ENCODE measurements around the gene PLA2G4F.

The PLA2G4F gene

GRCh38 chr15:42182961-42183360 lies 26.5 kb upstream of the PLA2G4F start:
- no peak overlapping the region for H3K4me3 ChIP-seq (ENCODE audit: low read depth, low read length)
- TF ChIP-seq, protein P1, sequence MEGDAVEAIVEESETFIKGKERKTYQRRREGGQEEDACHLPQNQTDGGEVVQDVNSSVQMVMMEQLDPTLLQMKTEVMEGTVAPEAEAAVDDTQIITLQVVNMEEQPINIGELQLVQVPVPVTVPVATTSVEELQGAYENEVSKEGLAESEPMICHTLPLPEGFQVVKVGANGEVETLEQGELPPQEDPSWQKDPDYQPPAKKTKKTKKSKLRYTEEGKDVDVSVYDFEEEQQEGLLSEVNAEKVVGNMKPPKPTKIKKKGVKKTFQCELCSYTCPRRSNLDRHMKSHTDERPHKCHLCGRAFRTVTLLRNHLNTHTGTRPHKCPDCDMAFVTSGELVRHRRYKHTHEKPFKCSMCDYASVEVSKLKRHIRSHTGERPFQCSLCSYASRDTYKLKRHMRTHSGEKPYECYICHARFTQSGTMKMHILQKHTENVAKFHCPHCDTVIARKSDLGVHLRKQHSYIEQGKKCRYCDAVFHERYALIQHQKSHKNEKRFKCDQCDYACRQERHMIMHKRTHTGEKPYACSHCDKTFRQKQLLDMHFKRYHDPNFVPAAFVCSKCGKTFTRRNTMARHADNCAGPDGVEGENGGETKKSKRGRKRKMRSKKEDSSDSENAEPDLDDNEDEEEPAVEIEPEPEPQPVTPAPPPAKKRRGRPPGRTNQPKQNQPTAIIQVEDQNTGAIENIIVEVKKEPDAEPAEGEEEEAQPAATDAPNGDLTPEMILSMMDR (IDR thresholded peaks at IDR 0.05; ENCODE audit: low read depth, low read length): no peak

GRCh38 chr15:42182328-42182886 lies 26.0 kb upstream of the PLA2G4F start:
- TF ChIP-seq, protein P1 (IDR thresholded peaks at IDR 0.05; ENCODE audit: low read depth, low read length): no peak
- no peak overlapping the region for H3K4me3 ChIP-seq (ENCODE audit: low read depth, low read length)

DNA sequence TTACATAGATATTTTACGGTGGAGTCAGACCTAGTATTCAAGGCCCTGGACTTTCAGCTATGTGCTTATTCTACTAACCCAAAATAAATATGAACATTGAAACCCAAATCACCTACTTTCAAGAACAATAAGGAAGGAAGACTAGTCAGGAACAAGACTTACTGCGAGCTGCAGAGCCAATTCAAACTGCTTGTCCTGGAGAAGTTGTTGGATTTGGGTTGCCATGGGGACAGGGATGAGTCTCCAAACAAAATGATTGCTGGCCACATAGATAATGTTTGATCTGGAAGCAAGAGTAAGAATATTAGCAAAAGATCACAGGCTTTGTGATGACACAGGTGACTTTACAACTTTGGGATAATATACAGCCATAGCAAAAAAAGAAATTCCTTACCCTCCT lies 21.6 kb upstream of the PLA2G4F start:
- TF ChIP-seq, protein P1 (IDR thresholded peaks at IDR 0.05; ENCODE audit: low read depth, low read length): no peak
- H3K4me3 ChIP-seq (ENCODE audit: low read depth, low read length): no peak overlapping the region

DNA sequence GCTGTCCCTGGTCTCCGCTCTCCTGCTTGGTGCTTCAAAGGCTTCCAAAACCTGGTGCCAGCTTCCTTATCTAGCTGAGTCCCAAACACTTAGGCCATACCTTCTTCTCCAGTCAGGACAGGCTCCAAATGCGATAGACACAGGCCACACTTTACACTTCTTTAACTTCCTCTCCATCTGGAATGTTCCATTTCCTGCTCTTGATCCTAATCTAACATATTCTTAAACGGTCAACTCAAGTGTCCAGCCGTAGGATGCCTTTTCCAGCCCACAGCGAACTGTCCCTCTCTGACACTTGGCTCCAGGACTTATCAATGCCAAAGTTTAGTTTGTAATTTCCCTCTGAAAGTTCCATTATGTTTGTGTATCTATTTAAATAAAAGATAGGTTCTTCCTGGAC lies 19.2 kb upstream of the PLA2G4F start:
- TF ChIP-seq, protein P1 (IDR thresholded peaks at IDR 0.05; ENCODE audit: low read depth, low read length): no peak
- no peak overlapping the region for H3K4me3 ChIP-seq (ENCODE audit: low read depth, low read length)

- no peak overlapping the region for H3K4me3 ChIP-seq (ENCODE audit: low read depth, low read length)
- TF ChIP-seq, protein P1 (IDR thresholded peaks at IDR 0.05; ENCODE audit: low read depth, low read length): no peak
Measured at GRCh38 chr15:42172475-42172874, 16.0 kb upstream of the PLA2G4F start.

DNA sequence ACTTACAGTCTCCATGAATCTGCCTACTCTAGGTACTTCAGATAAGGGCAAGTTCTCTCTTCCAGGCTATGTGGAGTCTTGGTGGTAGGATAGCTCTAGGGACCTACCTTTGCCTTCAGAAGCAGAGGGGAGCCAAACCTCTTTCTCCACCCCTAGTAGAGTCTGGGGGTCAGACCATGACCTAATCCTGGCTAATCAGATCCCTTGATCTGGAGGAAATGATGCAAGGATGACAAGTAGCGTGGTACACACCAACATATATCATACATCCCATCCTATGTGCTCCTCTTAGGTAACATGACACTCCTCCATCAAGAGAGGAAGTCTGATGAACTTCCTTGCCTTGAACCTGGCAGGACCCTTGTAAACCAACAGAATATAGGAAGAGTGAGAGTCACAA lies 15.4 kb upstream of the PLA2G4F start:
- TF ChIP-seq, protein P1 (IDR thresholded peaks at IDR 0.05; ENCODE audit: low read depth, low read length): no peak
- H3K4me3 ChIP-seq (ENCODE audit: low read depth, low read length): no peak overlapping the region

- TF ChIP-seq, protein P1 (IDR thresholded peaks at IDR 0.05; ENCODE audit: low read depth, low read length): no peak
- no peak overlapping the region for H3K4me3 ChIP-seq (ENCODE audit: low read depth, low read length)
Measured at GRCh38 chr15:42171122-42171521, 14.7 kb upstream of the PLA2G4F start.

All from WI38 (cell line).